Gastroesophageal sphincter (tissue), 3 donors: ENCODE results near the gene ARMH3.

Experiments
- CTCF ChIP-seq, 4 experiments: fragments of 200-600 bp in 2 of 4; fragments of 450-650 bp in 2 of 4; sonication (generic) in 1 of 4; IDR thresholded peaks; one replicate each; pipeline ENCODE4 v1.5.1; 2017 to 2019; ENCODE audit warnings: antibody characterized with exemption in 4 of 4, mild to moderate bottlenecking in 2 of 4, moderate library complexity in 2 of 4
- EP300 ChIP-seq: sonication (generic); formaldehyde crosslinking; IDR thresholded peaks from one replicate; pipeline ENCODE4 v1.6.1; 2017; ENCODE audit warnings: antibody characterized with exemption, mild to moderate bottlenecking
- POLR2A ChIP-seq, 2 donors: fragments of 450-650 bp; IDR thresholded peaks; one replicate each; pipeline ENCODE4 v1.6.1; 2017; ENCODE audit warnings: antibody characterized with exemption in 2 of 2, mild to moderate bottlenecking in 2 of 2, moderate library complexity in 1 of 2
- POLR2AphosphoS5 ChIP-seq: sonication (generic); formaldehyde crosslinking; IDR thresholded peaks from one replicate; pipeline ENCODE4 v1.6.1; 2017; ENCODE audit warnings: antibody characterized with exemption

- TF ChIP-seq POLR2A (IDR thresholded peaks at IDR 0.05) (no peak), CTCF (IDR thresholded peaks at IDR 0.05) (no peak), EP300 (no peak), POLR2AphosphoS5 (no peak)
Measured at GRCh38 chr10:101940916-101941315, 115.1 kb downstream of the ARMH3 start.
